Mesothelial cell of epicardium (in vitro differentiated cells): ENCODE results near the gene GARNL3. TPM values are rescaled to one million over a fixed set of nuclear protein-coding genes. Genes with fewer than 3 reads are reported as not detected.

Experiments used
- DNase-seq, 2 experiments: peaks; one replicate each; pipeline ENCODE4 v3.0.0; 2021; ENCODE audit warnings: low spot score in 2 of 2; ENCODE audit not compliant: unreplicated experiment in 2 of 2
- H3K27ac Mint-ChIP-seq: 2 replicates; pipeline ENCODE4 v1.8.0; 2021; ENCODE audit warnings: mixed read lengths
- H3K27me3 Mint-ChIP-seq: 2 replicates; pipeline ENCODE4 v1.8.0; 2021; ENCODE audit warnings: low read depth, mixed read lengths
- H3K36me3 Mint-ChIP-seq: 2 replicates; pipeline ENCODE4 v1.8.0; 2021; ENCODE audit warnings: mixed read lengths
- H3K4me1 Mint-ChIP-seq: 2 replicates; pipeline ENCODE4 v1.8.0; 2021; ENCODE audit warnings: mixed read lengths
- H3K4me3 Mint-ChIP-seq: 2 replicates; pipeline ENCODE4 v1.8.0; 2021; ENCODE audit warnings: mild to moderate bottlenecking, moderate library complexity, mixed read lengths
- H3K9me3 Mint-ChIP-seq: 2 replicates; pipeline ENCODE4 v1.8.0; 2021; ENCODE audit warnings: mixed read lengths
- CTCF ChIP-seq: fragments of 200-600 bp; sonication (generic); IDR thresholded peaks from one replicate; pipeline ENCODE4 v1.5.0; 2021; ENCODE audit warnings: antibody characterized with exemption; ENCODE audit not compliant: unreplicated experiment
- total RNA-seq: library from RNA; stranded (reverse); gene quantifications from 3 replicates; pipeline ENCODE4 v1.2.1, GENCODE V29; 2021

GARNL3 gene
- total RNA-seq, 1 donor from 2014 or later = 51.5 TPM

- no peaks in the 10 kb centered on the region for H3K9me3 Mint-ChIP-seq
- no peak overlapping the region for H3K4me3 Mint-ChIP-seq
- no peak for TF ChIP-seq CTCF
- DNase-seq = peak in 1 of 2 experiments; percentile 25
- H3K4me1 Mint-ChIP-seq = peaks cover 5% of the 10 kb centered on the region
- H3K36me3 Mint-ChIP-seq = peaks cover 10% of the 10 kb centered on the region
- H3K27me3 Mint-ChIP-seq = no peaks in the 10 kb centered on the region
- no peak overlapping the region for H3K27ac Mint-ChIP-seq
Measured at GRCh38 chr9:127362829-127363228, 98.3 kb downstream of the GARNL3 start.

- H3K4me3 Mint-ChIP-seq = no peak overlapping the region
- H3K36me3 Mint-ChIP-seq = peaks cover 14% of the 10 kb centered on the region
Measured at GRCh38 chr9:127365461-127365860, 100.9 kb downstream of the GARNL3 start.

DNA sequence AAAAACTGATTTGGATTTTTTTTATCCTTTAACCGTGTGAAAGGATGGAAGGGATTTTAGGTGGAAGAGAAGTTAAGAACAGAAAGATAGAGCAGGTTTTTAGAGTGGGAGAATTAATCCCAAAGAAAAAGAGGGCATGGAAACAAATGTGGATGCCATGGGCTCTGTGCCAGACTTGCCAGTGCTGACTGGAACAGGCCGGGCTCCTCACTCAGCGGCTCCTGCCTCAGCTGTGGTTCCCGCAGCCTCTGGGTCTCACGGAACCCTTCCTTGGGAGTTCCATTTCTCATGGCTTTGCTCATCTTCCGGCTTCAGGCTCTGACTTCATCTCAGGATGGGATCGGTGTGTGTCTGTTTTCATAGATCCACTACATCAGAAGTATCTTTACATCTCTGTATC, 102.0 kb downstream of the GARNL3 start:
- no peak overlapping the region for H3K27ac Mint-ChIP-seq
- peaks cover 4% of the 10 kb centered on the region for H3K4me1 Mint-ChIP-seq
- peaks cover 14% of the 10 kb centered on the region for H3K36me3 Mint-ChIP-seq
- DNase-seq = peak in 1 of 2 experiments; percentile 21
- H3K4me3 Mint-ChIP-seq = no peak overlapping the region
- no peaks in the 10 kb centered on the region for H3K9me3 Mint-ChIP-seq
- no peak for TF ChIP-seq CTCF
- no peaks in the 10 kb centered on the region for H3K27me3 Mint-ChIP-seq

More at GRCh38 chr9:127365461-127365860, 100.9 kb downstream of the GARNL3 start:
- no peak for TF ChIP-seq CTCF
- H3K27me3 Mint-ChIP-seq = no peaks in the 10 kb centered on the region
- no peak overlapping the region for H3K27ac Mint-ChIP-seq
- H3K9me3 Mint-ChIP-seq = no peaks in the 10 kb centered on the region
- H3K4me1 Mint-ChIP-seq = peaks cover 9% of the 10 kb centered on the region
- DNase-seq = peak in 1 of 2 experiments; percentile 20

GRCh38 chr9:127368852-127369402, 104.4 kb downstream of the GARNL3 start:
- Mint-ChIP-seq H3K36me3 (peaks cover 14% of the 10 kb centered on the region), H3K27me3 (no peaks in the 10 kb centered on the region), H3K9me3 (no peaks in the 10 kb centered on the region), H3K4me3 (no peak overlapping the region), H3K27ac (no peak overlapping the region), H3K4me1 (peaks cover 4% of the 10 kb centered on the region)
- DNase-seq = peak in 1 of 2 experiments; percentile 16
- TF ChIP-seq CTCF = no peak

DNA sequence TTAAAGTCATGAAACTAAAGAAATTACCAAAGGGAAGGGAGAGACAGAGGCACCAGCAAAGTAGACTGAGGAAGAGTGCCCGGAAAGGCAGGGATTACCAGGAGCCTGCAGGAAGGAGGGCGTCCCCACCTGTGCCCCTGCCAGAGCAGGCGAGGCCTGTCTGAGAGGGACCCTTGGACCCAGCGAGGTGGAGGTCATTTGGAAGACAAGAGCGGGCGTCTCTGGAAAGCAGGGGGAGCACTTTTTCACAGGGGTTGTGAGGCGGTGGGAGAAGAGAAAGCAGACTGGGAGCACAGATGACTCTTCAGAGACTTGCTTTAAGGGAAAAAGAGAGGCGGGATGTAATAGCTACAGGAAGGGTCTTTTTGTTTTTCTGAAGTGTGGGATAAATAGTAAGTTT, 104.9 kb downstream of the GARNL3 start:
- Mint-ChIP-seq H3K9me3 (no peaks in the 10 kb centered on the region), H3K36me3 (peaks cover 9% of the 10 kb centered on the region), H3K4me3 (no peak overlapping the region), H3K27me3 (no peaks in the 10 kb centered on the region), H3K4me1 (peaks cover 4% of the 10 kb centered on the region), H3K27ac (no peak overlapping the region)
- DNase-seq = peak in 1 of 2 experiments; percentile 30
- TF ChIP-seq CTCF = no peak
